ENCODE results near the gene RIC8B.

GRCh38 chr12:106894774-106895173, 120.3 kb downstream of the RIC8B start:
- TF ChIP-seq CTCF (optimal IDR thresholded peaks at IDR 0.05 in 1 of 3, IDR thresholded peaks at IDR 0.05 in 1 of 3, conservative IDR thresholded peaks at IDR 0.05 in 1 of 3; ENCODE audit: extremely low read depth in 1 of 3, insufficient read depth in 2 of 3, low read length in 3 of 3) (no peak), EZH2 (IDR thresholded peaks at IDR 0.05; ENCODE audit: low read length) (no peak)

Data from keratinocyte (primary cell).